Panc1 (cell line): ENCODE data around the gene NOXO1. TPM values are rescaled to one million over a fixed set of nuclear protein-coding genes. Genes with fewer than 3 reads are reported as not detected.

Experiments used
- ATAC-seq: fragments of 200-7000 bp; cut with Tn5 transposase; 2 replicates; pipeline ENCODE4 v1.9.1; 2020; ENCODE audit warnings: mild to moderate bottlenecking, moderate library complexity
- BruUV-seq: library from RNA; stranded (reverse); fragments of 400-500 nt; replicated peaks from 2 replicates; lab custom pipeline; 2021; lab: Mats Ljungman, UMichigan
- CTCF ChIA-PET: fragments of 300-600 bp; sonication (Branson Sonifier 250); formaldehyde crosslinking; loops from one replicate; lab custom pipeline; 2022; ENCODE audit warnings: antibody characterized with exemption; lab: Charles Lee
- POLR2A ChIA-PET: fragments of 300-600 bp; sonication (Branson Sonifier 250); formaldehyde crosslinking; loops from one replicate; lab custom pipeline; 2022; ENCODE audit warnings: antibody characterized with exemption; lab: Charles Lee
- DNase-seq: peaks from one replicate; pipeline ENCODE4 v3.0.0-alpha.2; 2010; ENCODE audit warnings: low read depth, low spot score
- H3K27ac ChIP-seq: 2 replicates; pipeline ENCODE4 v1.5.1; 2011; ENCODE audit warnings: mild to moderate bottlenecking, low read length, inconsistent platforms
- H3K27me3 ChIP-seq: fragments of 200-500 bp; sonication (Bioruptor generic); 2 replicates; pipeline ENCODE4 v1.6.0; 2014; ENCODE audit warnings: low read length, inconsistent platforms; ENCODE audit not compliant: control insufficient read depth, insufficient read depth
- H3K36me3 ChIP-seq: fragments of 200-500 bp; sonication (Bioruptor generic); 2 replicates; pipeline ENCODE4 v1.5.1; 2014; ENCODE audit warnings: inconsistent platforms, mild to moderate bottlenecking, low read length, moderate library complexity; ENCODE audit not compliant: control insufficient read depth, insufficient read depth
- H3K4me1 ChIP-seq: 2 replicates; pipeline ENCODE4 v1.5.1; 2011; ENCODE audit warnings: inconsistent platforms, mild to moderate bottlenecking, low read length, moderate library complexity; ENCODE audit not compliant: control insufficient read depth, insufficient read depth
- H3K4me3 ChIP-seq, 2 experiments: 2 replicates each; pipeline ENCODE4 v1.5.1; 2011 to 2012; ENCODE audit warnings: low read depth in 2 of 2, low read length in 2 of 2, mild to moderate bottlenecking in 2 of 2, inconsistent platforms in 1 of 2, moderate library complexity in 1 of 2
- H3K9me3 ChIP-seq: fragments of 200-500 bp; sonication (Bioruptor generic); 2 replicates; pipeline ENCODE4 v1.5.1; 2014; ENCODE audit warnings: low read depth, mild to moderate bottlenecking, inconsistent platforms, low read length, moderate library complexity; ENCODE audit not compliant: control insufficient read depth, insufficient read depth
- CTCF ChIP-seq: fragments of 450-650 bp; IDR thresholded peaks from 2 replicates; pipeline ENCODE4 v1.5.1; 2017; ENCODE audit warnings: mild to moderate bottlenecking
- POLR2AphosphoS5 ChIP-seq: IDR thresholded peaks from 2 replicates; pipeline ENCODE4 v1.6.1; 2012; ENCODE audit warnings: mild to moderate bottlenecking, low read depth, low read length, moderate library complexity
- SIN3A ChIP-seq: IDR thresholded peaks from 2 replicates; pipeline ENCODE4 v1.6.1; 2012; ENCODE audit warnings: low read depth, mild to moderate bottlenecking, low read length, moderate library complexity, borderline replicate concordance; ENCODE audit not compliant: insufficient read depth
- TCF7L2 ChIP-seq: IDR thresholded peaks from 2 replicates; pipeline ENCODE4 v1.6.1; 2011; ENCODE audit warnings: mild to moderate bottlenecking, low read depth, low read length, inconsistent platforms
- in situ Hi-C: cut with HindIII; loops from 2 replicates; pipeline ENCODE4 v1.10.0; 2016; ENCODE audit warnings: low sequenced_read_pairs, low pct_unique_long_range_greater_than_20kb
- intact Hi-C: fragments of 100-400 bp; cut with micrococcal nuclease; formaldehyde crosslinking; loops from one replicate; pipeline ENCODE4 v1.10.0; 2022; ENCODE audit not compliant: unreplicated experiment
- total RNA-seq: library from RNA; stranded (reverse); gene quantifications from one replicate; pipeline ENCODE4 v1.2.1, GENCODE V29; 2021; ENCODE audit not compliant: unreplicated experiment
- TF ChIP-seq, protein P1 (sequence below), 2 experiments: IDR thresholded peaks; 2 replicates each; pipeline ENCODE4 v1.6.1; 2011 to 2012; ENCODE audit warnings: low read depth in 2 of 2, control low read depth in 1 of 2, low read length in 1 of 2, mild to moderate bottlenecking in 1 of 2, moderate library complexity in 1 of 2; ENCODE audit not compliant: insufficient read depth in 1 of 2

The NOXO1 gene
- total RNA-seq, 1 experiment from 2014 or later: 4.0 TPM

DNA sequence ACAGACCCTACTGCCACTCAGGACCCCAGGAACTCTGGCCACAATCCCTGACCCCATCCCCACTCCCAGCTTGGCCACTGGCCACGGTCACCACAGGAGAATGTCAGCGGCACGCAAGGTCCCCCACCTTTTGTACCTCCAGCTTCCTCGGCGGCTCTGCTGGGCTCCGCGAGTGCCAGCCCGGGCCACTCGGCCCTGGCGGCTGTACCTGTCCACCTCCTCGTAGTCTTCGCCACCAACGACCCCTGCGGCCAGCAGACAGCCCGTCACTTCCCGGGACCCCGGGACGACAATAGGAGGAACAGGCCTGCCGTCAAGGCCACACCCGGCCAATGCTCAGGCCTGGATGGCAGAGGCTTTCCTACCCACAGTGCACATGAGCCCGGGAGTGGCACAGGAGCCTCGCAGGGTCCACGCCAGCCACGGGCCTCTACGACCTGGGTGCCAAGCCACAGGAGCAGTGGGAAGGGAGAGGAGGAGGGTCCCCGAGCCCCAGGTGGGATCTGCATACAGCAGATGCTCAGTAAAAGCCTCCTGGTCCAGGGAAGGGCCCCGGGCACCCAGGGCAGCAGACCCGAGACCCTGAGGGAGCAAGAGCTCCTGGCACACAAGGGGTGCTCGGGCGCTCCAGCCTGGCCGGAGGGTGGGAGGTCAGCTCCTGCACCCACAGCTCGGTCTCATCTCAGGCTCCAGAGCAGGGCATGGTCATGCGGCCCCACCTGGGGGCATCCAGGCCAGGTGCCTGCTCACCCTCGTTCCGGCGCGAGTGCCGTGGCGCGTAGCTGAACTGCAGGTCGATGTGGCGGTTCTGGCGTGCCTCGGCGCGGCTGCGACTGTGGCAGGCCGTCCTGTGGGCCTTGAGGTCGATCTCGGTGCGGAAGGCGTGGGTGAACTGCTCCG is 20.4 kb upstream of the NOXO1 start:
- Histone ChIP-seq H3K36me3 (peaks cover 6% of the 10 kb centered on the region; the same call in 1 of the 2 replicates), H3K27me3 (no peaks in the 10 kb centered on the region), H3K4me3 (no peak overlapping the region), H3K4me1 (peaks cover 28% of the 10 kb centered on the region), H3K27ac (no peak overlapping the region), H3K9me3 (no peaks in the 10 kb centered on the region)
- ATAC-seq: no peak
- CTCF ChIA-PET: no interaction called here
- intact Hi-C loops (no loop called here), in situ Hi-C loops (no loop called here)
- TF ChIP-seq TCF7L2 (no peak), POLR2AphosphoS5 (no peak), SIN3A (no peak), CTCF (no peak)
- TF ChIP-seq, protein P1, sequence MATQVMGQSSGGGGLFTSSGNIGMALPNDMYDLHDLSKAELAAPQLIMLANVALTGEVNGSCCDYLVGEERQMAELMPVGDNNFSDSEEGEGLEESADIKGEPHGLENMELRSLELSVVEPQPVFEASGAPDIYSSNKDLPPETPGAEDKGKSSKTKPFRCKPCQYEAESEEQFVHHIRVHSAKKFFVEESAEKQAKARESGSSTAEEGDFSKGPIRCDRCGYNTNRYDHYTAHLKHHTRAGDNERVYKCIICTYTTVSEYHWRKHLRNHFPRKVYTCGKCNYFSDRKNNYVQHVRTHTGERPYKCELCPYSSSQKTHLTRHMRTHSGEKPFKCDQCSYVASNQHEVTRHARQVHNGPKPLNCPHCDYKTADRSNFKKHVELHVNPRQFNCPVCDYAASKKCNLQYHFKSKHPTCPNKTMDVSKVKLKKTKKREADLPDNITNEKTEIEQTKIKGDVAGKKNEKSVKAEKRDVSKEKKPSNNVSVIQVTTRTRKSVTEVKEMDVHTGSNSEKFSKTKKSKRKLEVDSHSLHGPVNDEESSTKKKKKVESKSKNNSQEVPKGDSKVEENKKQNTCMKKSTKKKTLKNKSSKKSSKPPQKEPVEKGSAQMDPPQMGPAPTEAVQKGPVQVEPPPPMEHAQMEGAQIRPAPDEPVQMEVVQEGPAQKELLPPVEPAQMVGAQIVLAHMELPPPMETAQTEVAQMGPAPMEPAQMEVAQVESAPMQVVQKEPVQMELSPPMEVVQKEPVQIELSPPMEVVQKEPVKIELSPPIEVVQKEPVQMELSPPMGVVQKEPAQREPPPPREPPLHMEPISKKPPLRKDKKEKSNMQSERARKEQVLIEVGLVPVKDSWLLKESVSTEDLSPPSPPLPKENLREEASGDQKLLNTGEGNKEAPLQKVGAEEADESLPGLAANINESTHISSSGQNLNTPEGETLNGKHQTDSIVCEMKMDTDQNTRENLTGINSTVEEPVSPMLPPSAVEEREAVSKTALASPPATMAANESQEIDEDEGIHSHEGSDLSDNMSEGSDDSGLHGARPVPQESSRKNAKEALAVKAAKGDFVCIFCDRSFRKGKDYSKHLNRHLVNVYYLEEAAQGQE (IDR thresholded peaks at IDR 0.05; ENCODE audit: insufficient read depth in 1 of 2, low read depth in 2 of 2, low read length in 1 of 2): no peak
- no TSS peak for BruUV-seq
- POLR2A ChIA-PET: no interaction called here
- DNase-seq: no peak

GRCh38 chr16:2001035-2001434 is 19.8 kb upstream of the NOXO1 start:
- BruUV-seq: no TSS peak
- H3K27me3 ChIP-seq: no peaks in the 10 kb centered on the region
- in situ Hi-C loops: no loop called here
- no peaks in the 10 kb centered on the region for H3K9me3 ChIP-seq
- intact Hi-C loops: no loop called here
- CTCF ChIA-PET: no interaction called here
- H3K27ac ChIP-seq: no peak overlapping the region
- no peak overlapping the region for H3K4me3 ChIP-seq
- TF ChIP-seq TCF7L2 (no peak), POLR2AphosphoS5 (no peak), SIN3A (no peak), CTCF (no peak)
- TF ChIP-seq, protein P1 (IDR thresholded peaks at IDR 0.05; ENCODE audit: insufficient read depth in 1 of 2, low read depth in 2 of 2, low read length in 1 of 2): no peak
- POLR2A ChIA-PET: no interaction called here
- ATAC-seq: no peak
- no peak for DNase-seq
- peaks cover 22% of the 10 kb centered on the region for H3K4me1 ChIP-seq
- peaks cover 6% of the 10 kb centered on the region; the same call in 1 of the 2 replicates for H3K36me3 ChIP-seq
